IMR-90 (cell line): ENCODE measurements around the gene FANCL. TPM values are rescaled to one million over a fixed set of nuclear protein-coding genes. Genes with fewer than 3 reads are reported as not detected.
"Not testable (repeated sequence)": the region's sequence is repeated elsewhere in the genome, so short reads cannot be mapped to it uniquely, and the experiment has no call there.

Source experiments
- ATAC-seq: fragments of 200-7000 bp; cut with Tn5 transposase; 2 replicates; pipeline ENCODE4 v1.9.1; 2020; ENCODE audit warnings: low read depth, mild to moderate bottlenecking, moderate library complexity
- BruUV-seq: library from RNA; stranded (reverse); fragments of 400-500 nt; replicated peaks from 2 replicates; lab custom pipeline; 2021; lab: Mats Ljungman, UMichigan
- CTCF ChIA-PET: fragments of 300-600 bp; formaldehyde crosslinking; extraction: SDS; loops from one replicate; lab custom pipeline; 2021; ENCODE audit warnings: antibody characterized with exemption; lab: Yijun Ruan, JAX
- POLR2A ChIA-PET: fragments of 300-600 bp; sonication (Branson Sonifier 250); formaldehyde crosslinking; loops from one replicate; lab custom pipeline; 2022; ENCODE audit warnings: antibody characterized with exemption; ENCODE audit not compliant: unreplicated experiment; lab: Charles Lee
- DNase-seq: peaks from one replicate; pipeline ENCODE4 v3.0.0; 2013
- H2AFZ ChIP-seq: replicated peaks from 2 replicates; pipeline ENCODE3; 2013; ENCODE audit warnings: low read length, mild to moderate bottlenecking; ENCODE audit not compliant: poor library complexity
- H2AK5ac ChIP-seq: 2 replicates; pipeline ENCODE4 v1.6.1; 2013; ENCODE audit warnings: low read depth, low read length, inconsistent platforms
- H2AK9ac ChIP-seq: replicated peaks from 2 replicates; pipeline ENCODE3; 2013; ENCODE audit warnings: mild to moderate bottlenecking, low read depth, low read length, moderate library complexity; ENCODE audit not compliant: poor library complexity
- H2BK120ac ChIP-seq: 2 replicates; pipeline ENCODE4 v1.6.1; 2013; ENCODE audit warnings: low read depth, low read length, inconsistent platforms
- H2BK15ac ChIP-seq: 3 replicates; pipeline ENCODE4 v1.6.1; 2013; ENCODE audit warnings: low read depth, low read length, inconsistent platforms
- H2BK20ac ChIP-seq: 2 replicates; pipeline ENCODE4 v1.6.1; 2013; ENCODE audit warnings: low read depth, mild to moderate bottlenecking, inconsistent platforms, low read length, moderate library complexity
- H2BK5ac ChIP-seq: 2 replicates; pipeline ENCODE4 v1.6.1; 2013; ENCODE audit warnings: mild to moderate bottlenecking, low read depth, low read length, inconsistent platforms; ENCODE audit not compliant: poor library complexity, severe bottlenecking
- H3K14ac ChIP-seq: replicated peaks from 2 replicates; pipeline ENCODE4 v1.6.1; 2013; ENCODE audit warnings: low read depth, low read length, inconsistent platforms
- H3K18ac ChIP-seq: 2 replicates; pipeline ENCODE4 v1.6.1; 2013; ENCODE audit warnings: low read depth, low read length, control low read depth
- H3K23ac ChIP-seq: 2 replicates; pipeline ENCODE4 v1.6.1; 2013; ENCODE audit warnings: low read depth, low read length, inconsistent platforms
- H3K27ac ChIP-seq: 2 replicates; pipeline ENCODE4 v1.5.1; 2013; ENCODE audit warnings: mild to moderate bottlenecking, control low read depth, low read length; ENCODE audit not compliant: insufficient read depth
- H3K27me3 ChIP-seq: 2 replicates; pipeline ENCODE4 v1.6.1; 2013; ENCODE audit warnings: low read length; ENCODE audit not compliant: control insufficient read depth, insufficient read depth
- H3K36me3 ChIP-seq: 2 replicates; pipeline ENCODE4 v1.6.1; 2013; ENCODE audit warnings: low read length, mixed read lengths; ENCODE audit not compliant: control insufficient read depth, insufficient read depth
- H3K4ac ChIP-seq: 2 replicates; pipeline ENCODE4 v1.6.1; 2013; ENCODE audit warnings: low read depth, low read length, inconsistent platforms
- H3K4me1 ChIP-seq: 2 replicates; pipeline ENCODE4 v1.6.1; 2013; ENCODE audit warnings: low read length, mixed read lengths; ENCODE audit not compliant: control insufficient read depth, insufficient read depth
- H3K4me2 ChIP-seq: 2 replicates; pipeline ENCODE4 v1.6.1; 2013; ENCODE audit warnings: low read depth, mild to moderate bottlenecking, control low read depth, low read length, moderate library complexity
- H3K4me3 ChIP-seq: 2 replicates; pipeline ENCODE4 v1.5.1; 2013; ENCODE audit warnings: low read depth, mild to moderate bottlenecking, control low read depth, low read length, moderate library complexity; ENCODE audit not compliant: insufficient read depth
- H3K56ac ChIP-seq: 2 replicates; pipeline ENCODE4 v1.6.1; 2013; ENCODE audit warnings: low read length, inconsistent platforms; ENCODE audit not compliant: insufficient read depth; ENCODE audit errors: extremely low read depth
- H3K79me1 ChIP-seq, 2 experiments: 2 replicates each; pipeline ENCODE4 v1.6.1; 2013; ENCODE audit warnings: low read length in 2 of 2, inconsistent platforms in 1 of 2, low read depth in 1 of 2
- H3K9ac ChIP-seq: 2 replicates; pipeline ENCODE4 v1.6.1; 2013; ENCODE audit warnings: low read depth, low read length, control low read depth
- H3K9me1 ChIP-seq: 2 replicates; pipeline ENCODE4 v1.6.1; 2013; ENCODE audit warnings: low read length, inconsistent platforms; ENCODE audit not compliant: insufficient read depth
- H3K9me3 ChIP-seq: 2 replicates; pipeline ENCODE4 v1.6.1; 2013; ENCODE audit warnings: low read length; ENCODE audit not compliant: control insufficient read depth, insufficient read depth
- H4K20me1 ChIP-seq: 2 replicates; pipeline ENCODE4 v1.6.1; 2013; ENCODE audit warnings: low read length, inconsistent platforms; ENCODE audit not compliant: insufficient read depth
- H4K5ac ChIP-seq: 2 replicates; pipeline ENCODE4 v1.6.1; 2013; ENCODE audit warnings: mild to moderate bottlenecking, low read depth, low read length, control low read depth
- H4K8ac ChIP-seq, 2 experiments: 2 replicates each; pipeline ENCODE4 v1.6.1; 2013; ENCODE audit warnings: low read depth in 2 of 2, low read length in 2 of 2, control low read depth in 1 of 2, inconsistent platforms in 1 of 2
- H4K91ac ChIP-seq: 2 replicates; pipeline ENCODE4 v1.6.1; 2013; ENCODE audit warnings: low read depth, low read length, inconsistent platforms; ENCODE audit not compliant: insufficient read depth
- WGBS, 2 experiments: methylation state at CpG; one replicate each; pipeline versions ENCODE4 v1.1.5 to v1.1.7; 2013; ENCODE audit warnings: missing lambda C conversion rate in 2 of 2; ENCODE audit not compliant: insufficient read length in 1 of 2; ENCODE audit errors: extremely low coverage in 2 of 2; 5-methylcytosine and 5-hydroxymethylcytosine counted together
- dilution Hi-C: fragments of 300-500 bp; cut with HindIII; formaldehyde crosslinking; loops from one replicate; pipeline ENCODE4 v1.14.3; 2018; ENCODE audit warnings: low sequenced_read_pairs; ENCODE audit not compliant: unreplicated experiment
- in situ Hi-C: fragments of 300-500 bp; cut with MboI; formaldehyde crosslinking; loops from 3 replicates; pipeline ENCODE4 v1.14.3; 2019; ENCODE audit warnings: low sequenced_read_pairs, inconsistent platforms, mixed read lengths
- intact Hi-C: fragments of 100-400 bp; cut with micrococcal nuclease; formaldehyde crosslinking; loops from 2 replicates; pipeline ENCODE4 v1.10.0; 2022
- polyA plus RNA-seq, 3 experiments: library from polyadenylated mRNA; depleted of rRNA; stranded (reverse); fragments of >200 nt; gene quantifications; 2 replicates each; pipeline ENCODE4 v1.2.3, GENCODE V29; 2012; ENCODE audit warnings: low replicate concordance in 1 of 3
- total RNA-seq: library from RNA; depleted of rRNA; stranded (reverse); fragments of >200 nt; gene quantifications from 2 replicates; pipeline ENCODE4 v1.2.3, GENCODE V29; 2012

FANCL gene
- total and polyA plus RNA-seq, 2 of the 4 experiments (the other 2 are of a cell fraction) = 9.0 to 12.7 TPM

- H2AK5ac ChIP-seq, H3K56ac ChIP-seq, BruUV-seq, H3K9me3 ChIP-seq, H3K79me1 ChIP-seq, H3K36me3 ChIP-seq, H2BK20ac ChIP-seq, H4K91ac ChIP-seq, H3K9ac ChIP-seq, H3K27me3 ChIP-seq, H3K18ac ChIP-seq, H2BK15ac ChIP-seq, intact Hi-C loops, H4K20me1 ChIP-seq, H2AK9ac ChIP-seq, POLR2A ChIA-PET, H3K4ac ChIP-seq, H3K27ac ChIP-seq, H3K23ac ChIP-seq, H2AFZ ChIP-seq, dilution Hi-C loops, in situ Hi-C loops, H3K9me1 ChIP-seq, H3K4me3 ChIP-seq, DNase-seq, H4K8ac ChIP-seq, H2BK120ac ChIP-seq, H3K14ac ChIP-seq, H3K4me2 ChIP-seq, ATAC-seq, H2BK5ac ChIP-seq, H3K4me1 ChIP-seq, H4K5ac ChIP-seq, CTCF ChIA-PET: not testable (repeated sequence)
- no CpG with 5 or more reads among the region's 3 CpGs for WGBS, 2 experiments
Observed at GRCh38 chr2:58180175-58180574, 61.0 kb downstream of the FANCL start.

- H3K18ac ChIP-seq, H2AFZ ChIP-seq, H4K8ac ChIP-seq, H4K5ac ChIP-seq, H2AK9ac ChIP-seq, H2BK5ac ChIP-seq, H3K27me3 ChIP-seq, H2BK120ac ChIP-seq, H3K4me3 ChIP-seq, H4K20me1 ChIP-seq, H3K36me3 ChIP-seq, H4K91ac ChIP-seq, H2BK15ac ChIP-seq, H2BK20ac ChIP-seq, H3K4ac ChIP-seq, in situ Hi-C loops, H3K9me1 ChIP-seq, H3K23ac ChIP-seq, H3K56ac ChIP-seq, POLR2A ChIA-PET, BruUV-seq, H3K79me1 ChIP-seq, DNase-seq, ATAC-seq, H3K14ac ChIP-seq, H3K9me3 ChIP-seq, dilution Hi-C loops, H3K9ac ChIP-seq, H3K27ac ChIP-seq, H3K4me2 ChIP-seq, CTCF ChIA-PET, intact Hi-C loops, H3K4me1 ChIP-seq, H2AK5ac ChIP-seq: not testable (repeated sequence)
- no CpG with 5 or more reads among the region's 4 CpGs for WGBS, 2 experiments
Observed at GRCh38 chr2:58177187-58177586, 63.9 kb downstream of the FANCL start.
